Astrocyte (in vitro differentiated cells and primary cell): ENCODE results near the gene UBALD2. TPM values are rescaled to one million over a fixed set of nuclear protein-coding genes. Genes with fewer than 3 reads are reported as not detected.

ENCODE experiments used
- DNase-seq: peaks from one replicate; pipeline ENCODE4 v3.0.0-alpha.2; 2010; ENCODE audit warnings: low read depth
- FAIRE-seq: peaks from 2 replicates; lab custom pipeline; 2011; peaks lifted over from hg19 to GRCh38; lab: Jason Lieb, UNC
- H2AFZ ChIP-seq: 2 replicates; pipeline ENCODE4 v1.6.0; 2012; ENCODE audit warnings: low read depth, low read length, inconsistent platforms
- H3K27ac ChIP-seq: 2 replicates; pipeline ENCODE4 v1.5.1; 2011; ENCODE audit warnings: low read depth, low read length, inconsistent platforms
- H3K27me3 ChIP-seq: 2 replicates; pipeline ENCODE4 v1.6.0; 2011; ENCODE audit warnings: low read length, inconsistent platforms; ENCODE audit not compliant: insufficient read depth
- H3K36me3 ChIP-seq: 2 replicates; pipeline ENCODE4 v1.5.1; 2011; ENCODE audit warnings: low read length, inconsistent platforms; ENCODE audit not compliant: insufficient read depth
- H3K4me1 ChIP-seq: 2 replicates; pipeline ENCODE4 v1.5.1; 2011; ENCODE audit warnings: low read length, inconsistent platforms; ENCODE audit not compliant: insufficient read depth
- H3K4me2 ChIP-seq: 2 replicates; pipeline ENCODE4 v1.6.0; 2012; ENCODE audit warnings: low read length, inconsistent platforms
- H3K4me3 ChIP-seq: 2 replicates; pipeline ENCODE4 v1.5.1; 2011; ENCODE audit warnings: low read depth, mild to moderate bottlenecking, low read length, inconsistent platforms; ENCODE audit not compliant: insufficient read depth
- H3K79me2 ChIP-seq: 2 replicates; pipeline ENCODE4 v1.6.0; 2012; ENCODE audit warnings: mild to moderate bottlenecking, low read length, inconsistent platforms; ENCODE audit not compliant: insufficient read depth
- H3K9ac ChIP-seq: 2 replicates; pipeline ENCODE4 v1.6.0; 2012; ENCODE audit warnings: mild to moderate bottlenecking, low read length, inconsistent platforms
- H3K9me3 ChIP-seq: 2 replicates; pipeline ENCODE4 v1.5.1; 2012; ENCODE audit warnings: low read depth, mild to moderate bottlenecking, low read length, inconsistent platforms; ENCODE audit not compliant: insufficient read depth
- H4K20me1 ChIP-seq: 2 replicates; pipeline ENCODE4 v1.6.0; 2012; ENCODE audit warnings: low read length, inconsistent platforms; ENCODE audit not compliant: insufficient read depth
- H3K27ac Mint-ChIP-seq: one replicate; pipeline ENCODE4 v1.8.0; 2021; ENCODE audit warnings: mild to moderate bottlenecking, mixed read lengths; ENCODE audit not compliant: unreplicated experiment
- H3K27me3 Mint-ChIP-seq: one replicate; pipeline ENCODE4 v1.8.0; 2021; ENCODE audit warnings: low read depth, mixed read lengths; ENCODE audit not compliant: unreplicated experiment
- H3K36me3 Mint-ChIP-seq: one replicate; pipeline ENCODE4 v1.8.0; 2021; ENCODE audit warnings: low read depth, mixed read lengths; ENCODE audit not compliant: unreplicated experiment
- H3K4me1 Mint-ChIP-seq: one replicate; pipeline ENCODE4 v1.8.0; 2021; ENCODE audit warnings: low read depth, mixed read lengths; ENCODE audit not compliant: unreplicated experiment
- H3K4me3 Mint-ChIP-seq: one replicate; pipeline ENCODE4 v1.8.0; 2021; ENCODE audit warnings: mild to moderate bottlenecking, moderate library complexity, mixed read lengths; ENCODE audit not compliant: unreplicated experiment
- H3K9me3 Mint-ChIP-seq: one replicate; pipeline ENCODE4 v1.8.0; 2021; ENCODE audit warnings: mild to moderate bottlenecking, mixed read lengths; ENCODE audit not compliant: unreplicated experiment
- CTCF ChIP-seq: IDR thresholded peaks from 2 replicates; pipeline ENCODE4 v1.5.1; 2011; ENCODE audit warnings: low read depth, mild to moderate bottlenecking, inconsistent platforms, low read length, moderate library complexity; ENCODE audit not compliant: insufficient read depth
- EZH2 ChIP-seq: IDR thresholded peaks from 2 replicates; pipeline ENCODE4 v1.6.1; 2012; ENCODE audit warnings: mild to moderate bottlenecking, low read length, inconsistent platforms; ENCODE audit not compliant: insufficient read depth
- total RNA-seq: library from RNA; stranded (reverse); gene quantifications from 2 replicates; pipeline ENCODE4 v1.2.1, GENCODE V29; 2021

The UBALD2 gene
- total RNA-seq, 1 donor from 2014 or later, result 32.8 TPM

GRCh38 chr17:76281573-76282371 lies 16.6 kb downstream of the UBALD2 start:
- Histone ChIP-seq H3K27ac (no peak overlapping the region), H2AFZ (no peak overlapping the region), H3K4me3 (no peak overlapping the region), H3K9me3 (no peaks in the 10 kb centered on the region), H3K9ac (no peak overlapping the region), H3K4me2 (no peak overlapping the region), H3K36me3 (no peaks in the 10 kb centered on the region), H3K79me2 (no peaks in the 10 kb centered on the region), H3K4me1 (no peaks in the 10 kb centered on the region), H4K20me1 (no peaks in the 10 kb centered on the region), H3K27me3 (no peaks in the 10 kb centered on the region)
- H3K4me3 Mint-ChIP-seq, result no peak overlapping the region
- no peaks in the 10 kb centered on the region for H3K9me3 Mint-ChIP-seq
- H3K36me3 Mint-ChIP-seq, result peaks cover 6% of the 10 kb centered on the region
- no peak overlapping the region for H3K27ac Mint-ChIP-seq
- DNase-seq (no peak), FAIRE-seq (no peak)
- peaks cover 3% of the 10 kb centered on the region for H3K27me3 Mint-ChIP-seq
- no peak for TF ChIP-seq EZH2
- no peak for TF ChIP-seq CTCF
- peaks cover 5% of the 10 kb centered on the region for H3K4me1 Mint-ChIP-seq

DNA sequence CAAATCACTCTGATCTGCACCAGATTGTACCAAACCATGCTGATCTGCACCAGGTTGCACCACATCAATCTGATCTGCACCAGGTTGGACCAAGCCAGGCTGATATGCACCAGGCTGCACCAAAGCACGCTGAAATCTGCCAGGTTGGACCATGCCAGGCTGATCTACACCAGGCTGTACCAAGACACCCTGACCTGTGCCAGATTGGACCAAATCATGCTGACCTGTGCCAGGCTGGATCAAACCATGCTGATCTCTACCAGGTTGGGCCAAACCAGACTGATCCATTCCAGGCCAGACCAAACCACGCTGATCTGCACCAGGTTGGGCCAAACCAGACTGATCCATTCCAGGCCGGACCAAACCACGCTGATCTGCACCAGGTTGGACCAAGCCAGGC lies 27.4 kb downstream of the UBALD2 start:
- Histone ChIP-seq H4K20me1 (no peaks in the 10 kb centered on the region), H3K79me2 (no peaks in the 10 kb centered on the region), H2AFZ (no peak overlapping the region), H3K4me1 (no peaks in the 10 kb centered on the region), H3K27ac (no peak overlapping the region), H3K4me2 (no peak overlapping the region), H3K9me3 (no peaks in the 10 kb centered on the region), H3K27me3 (no peaks in the 10 kb centered on the region), H3K36me3 (peaks cover 7% of the 10 kb centered on the region), H3K9ac (no peak overlapping the region), H3K4me3 (no peak overlapping the region)
- H3K4me1 Mint-ChIP-seq, result no peaks in the 10 kb centered on the region
- no peak overlapping the region for H3K27ac Mint-ChIP-seq
- H3K4me3 Mint-ChIP-seq, result no peak overlapping the region
- FAIRE-seq (no peak), DNase-seq (no peak)
- no peaks in the 10 kb centered on the region for H3K9me3 Mint-ChIP-seq
- H3K36me3 Mint-ChIP-seq, result peaks cover 34% of the 10 kb centered on the region
- TF ChIP-seq EZH2, result no peak
- no peak for TF ChIP-seq CTCF
- peaks cover 5% of the 10 kb centered on the region for H3K27me3 Mint-ChIP-seq

- Histone ChIP-seq H3K27me3 (no peaks in the 10 kb centered on the region), H2AFZ (no peak overlapping the region), H3K79me2 (no peaks in the 10 kb centered on the region), H4K20me1 (no peaks in the 10 kb centered on the region), H3K9ac (no peak overlapping the region), H3K4me1 (no peaks in the 10 kb centered on the region), H3K36me3 (peaks cover 7% of the 10 kb centered on the region), H3K27ac (no peak overlapping the region), H3K4me2 (no peak overlapping the region), H3K9me3 (no peaks in the 10 kb centered on the region), H3K4me3 (no peak overlapping the region)
- Mint-ChIP-seq H3K27me3 (peaks cover 3% of the 10 kb centered on the region), H3K36me3 (peaks cover 32% of the 10 kb centered on the region), H3K4me3 (no peak overlapping the region), H3K4me1 (no peaks in the 10 kb centered on the region), H3K9me3 (no peaks in the 10 kb centered on the region), H3K27ac (no peak overlapping the region)
- no peak for TF ChIP-seq CTCF
- no peak for TF ChIP-seq EZH2
- FAIRE-seq (no peak), DNase-seq (no peak)
These were observed 28.0 kb downstream of the UBALD2 start for GRCh38 chr17:76293106-76293505.
